Vagina (tissue), 2 donors: ENCODE data around the gene ADM.

Experiments used
- CTCF ChIP-seq, 3 experiments: fragments of 450-650 bp in 2 of 3; fragments of 200-600 bp in 1 of 3; sonication (generic) in 1 of 3; IDR thresholded peaks; one replicate each; pipeline ENCODE4 v1.5.1; 2017 to 2019; ENCODE audit warnings: antibody characterized with exemption in 3 of 3, mild to moderate bottlenecking in 2 of 3, moderate library complexity in 2 of 3
- POLR2A ChIP-seq, 2 donors: fragments of 450-650 bp; IDR thresholded peaks; one replicate each; pipeline ENCODE4 v1.6.1; 2017; ENCODE audit warnings: antibody characterized with exemption in 2 of 2, mild to moderate bottlenecking in 2 of 2, moderate library complexity in 2 of 2
- POLR2AphosphoS5 ChIP-seq, 2 donors: sonication (generic); formaldehyde crosslinking; IDR thresholded peaks; one replicate each; pipeline ENCODE4 v1.9.0; 2017; ENCODE audit warnings: antibody characterized with exemption in 2 of 2, mild to moderate bottlenecking in 2 of 2, low read depth in 1 of 2; ENCODE audit not compliant: insufficient read depth in 1 of 2

DNA sequence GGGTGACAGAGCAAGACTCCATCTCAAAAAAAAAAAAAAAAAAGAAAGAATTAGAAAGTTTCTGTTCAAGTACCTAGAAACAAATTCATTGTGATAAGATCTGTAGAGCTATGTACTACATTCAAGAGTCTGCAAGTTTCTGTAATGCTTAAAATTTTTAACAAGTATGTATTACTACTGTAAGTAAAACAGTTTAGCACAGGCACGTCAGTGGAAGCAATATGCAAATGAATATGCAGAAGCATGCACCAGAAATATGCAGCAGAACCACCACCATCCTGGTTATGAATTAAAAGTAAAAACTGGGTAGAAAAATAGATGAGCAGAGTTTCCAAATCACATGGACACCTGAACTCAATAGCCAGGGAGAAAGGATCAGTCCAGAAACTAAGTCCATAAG is 30.1 kb upstream of the ADM start:
- TF ChIP-seq CTCF (IDR thresholded peaks at IDR 0.05) (no peak), POLR2AphosphoS5 (IDR thresholded peaks at IDR 0.05; ENCODE audit: insufficient read depth in 1 of 2, low read depth in 1 of 2) (no peak), POLR2A (IDR thresholded peaks at IDR 0.05) (no peak)
